CD14-positive monocyte (primary cell): ENCODE data around the gene RNF213. TPM values are rescaled to one million over a fixed set of nuclear protein-coding genes. Genes with fewer than 3 reads are reported as not detected.

Experiments
- DNase-seq, 3 donors: peaks; one replicate each; pipeline ENCODE4 v3.0.0-alpha.2; 2011 to 2022
- H2AFZ ChIP-seq: 2 replicates; pipeline ENCODE4 v1.6.0; 2012; ENCODE audit warnings: mild to moderate bottlenecking, low read depth, low read length, inconsistent platforms; ENCODE audit not compliant: insufficient read depth, poor library complexity, severe bottlenecking
- H3K27ac ChIP-seq, 2 donors: 1 replicate in 1 of 2; 2 replicates in 1 of 2; pipeline ENCODE4 v1.5.1; 2012 to 2013; ENCODE audit warnings: low read length in 2 of 2, control low read depth in 1 of 2, inconsistent platforms in 1 of 2, low read depth in 1 of 2, mild to moderate bottlenecking in 1 of 2
- H3K27me3 ChIP-seq, 2 donors: one replicate each; pipeline versions ENCODE4 v1.6.0 to v1.6.1; 2011 to 2013; ENCODE audit warnings: low read length in 2 of 2; ENCODE audit not compliant: control insufficient read depth in 2 of 2, insufficient read depth in 2 of 2
- H3K36me3 ChIP-seq, 2 donors: replicated peaks in 1 of 2; 1 replicate in 1 of 2; 2 replicates in 1 of 2; pipeline versions ENCODE4 v1.5.1 to v1.6.1; 2012 to 2013; ENCODE audit warnings: low read length in 2 of 2, control low read depth in 1 of 2, inconsistent platforms in 1 of 2, mild to moderate bottlenecking in 1 of 2; ENCODE audit not compliant: insufficient read depth in 2 of 2, control insufficient read depth in 1 of 2
- H3K4me1 ChIP-seq, 2 donors: 1 replicate in 1 of 2; 2 replicates in 1 of 2; pipeline versions ENCODE4 v1.5.1 to v1.6.1; 2012 to 2013; ENCODE audit warnings: low read length in 2 of 2, control low read depth in 1 of 2, inconsistent platforms in 1 of 2, mild to moderate bottlenecking in 1 of 2, moderate library complexity in 1 of 2; ENCODE audit not compliant: insufficient read depth in 2 of 2, control insufficient read depth in 1 of 2
- H3K4me2 ChIP-seq: replicated peaks from 2 replicates; pipeline ENCODE3; 2012; ENCODE audit warnings: low read length, moderate library complexity, mild to moderate bottlenecking; ENCODE audit not compliant: poor library complexity, severe bottlenecking; ENCODE audit errors: extremely low read depth
- H3K4me3 ChIP-seq, 3 experiments: fragments of 200-600 bp in 1 of 3; sonication (generic) in 1 of 3; replicated peaks in 1 of 3; 1 replicate in 2 of 3; 2 replicates in 1 of 3; pipeline ENCODE4 v1.5.1; 2011 to 2013; ENCODE audit warnings: low read length in 3 of 3, mild to moderate bottlenecking in 3 of 3, control low read depth in 2 of 3, low read depth in 2 of 3, inconsistent platforms in 1 of 3, moderate library complexity in 1 of 3
- H3K79me2 ChIP-seq: 2 replicates; pipeline ENCODE4 v1.6.0; 2012; ENCODE audit warnings: mild to moderate bottlenecking, control low read depth, inconsistent platforms, low read length, moderate library complexity; ENCODE audit not compliant: insufficient read depth
- H3K9ac ChIP-seq: 2 replicates; pipeline ENCODE4 v1.6.0; 2017; ENCODE audit warnings: low read length, mild to moderate bottlenecking; ENCODE audit not compliant: insufficient read depth, poor library complexity, severe bottlenecking
- H3K9me3 ChIP-seq, 2 donors: replicated peaks in 1 of 2; 1 replicate in 1 of 2; 2 replicates in 1 of 2; pipeline versions ENCODE4 v1.5.1 to v1.6.1; 2012 to 2013; ENCODE audit warnings: low read length in 2 of 2, control low read depth in 1 of 2; ENCODE audit not compliant: control insufficient read depth in 1 of 2, insufficient read depth in 1 of 2
- H4K20me1 ChIP-seq: 2 replicates; pipeline ENCODE4 v1.6.0; 2012; ENCODE audit warnings: mild to moderate bottlenecking, low read length, control low read depth, moderate library complexity; ENCODE audit not compliant: insufficient read depth
- H3K27ac Mint-ChIP-seq, 7 donors: one replicate each; pipeline ENCODE4 v1.8.0; 2020; ENCODE audit warnings: mild to moderate bottlenecking in 7 of 7, mixed read lengths in 7 of 7, moderate library complexity in 6 of 7, inconsistent platforms in 2 of 7
- H3K27me3 Mint-ChIP-seq, 3 donors: one replicate each; pipeline ENCODE4 v1.8.0; 2021 to 2022; ENCODE audit warnings: low read depth in 3 of 3, mild to moderate bottlenecking in 3 of 3, mixed read lengths in 3 of 3, moderate library complexity in 3 of 3, inconsistent platforms in 1 of 3
- H3K36me3 Mint-ChIP-seq, 2 donors: one replicate each; pipeline ENCODE4 v1.8.0; 2020; ENCODE audit warnings: mixed read lengths in 2 of 2, inconsistent platforms in 1 of 2, mild to moderate bottlenecking in 1 of 2
- H3K4me1 Mint-ChIP-seq: one replicate; pipeline ENCODE4 v1.8.0; 2020; ENCODE audit warnings: mild to moderate bottlenecking, mixed read lengths
- H3K4me3 Mint-ChIP-seq, 2 donors: one replicate each; pipeline ENCODE4 v1.8.0; 2020; ENCODE audit warnings: mild to moderate bottlenecking in 2 of 2, mixed read lengths in 2 of 2, moderate library complexity in 1 of 2
- H3K9me3 Mint-ChIP-seq, 7 donors: one replicate each; pipeline ENCODE4 v1.8.0; 2020 to 2022; ENCODE audit warnings: mixed read lengths in 7 of 7, mild to moderate bottlenecking in 6 of 7, moderate library complexity in 6 of 7, inconsistent platforms in 2 of 7
- WGBS: methylation state at CpG from one replicate; pipeline ENCODE4 v1.1.5; 2013; ENCODE audit warnings: missing lambda C conversion rate; ENCODE audit not compliant: insufficient coverage; 5-methylcytosine and 5-hydroxymethylcytosine counted together
- intact Hi-C, 2 donors: fragments of 100-400 bp; cut with micrococcal nuclease; formaldehyde crosslinking; loops; one replicate each; pipeline versions ENCODE4 v1.15.0 to v1.15.1; 2023
- polyA plus RNA-seq, 3 donors: library from polyadenylated mRNA; depleted of rRNA in 1 of 3; unstranded in 2 of 3; stranded (reverse) in 1 of 3; fragments of 300-500 nt in 2 of 3; fragments of >200 nt in 1 of 3; fragmentation: Illumina TruSeq in 2 of 3; gene quantifications; 1 replicate in 2 of 3; 2 replicates in 1 of 3; pipeline ENCODE4 v1.2.3, GENCODE V29; 2012 to 2021
- TF ChIP-seq, protein P1 (sequence below): fragments of 200-600 bp; IDR thresholded peaks from one replicate; pipeline ENCODE4 v1.8.0; 2022; ENCODE audit warnings: antibody characterized with exemption, mild to moderate bottlenecking

The RNF213 gene
- polyA plus RNA-seq, 3 donors: 10.3 to 196 (median 18.1) TPM

DNA sequence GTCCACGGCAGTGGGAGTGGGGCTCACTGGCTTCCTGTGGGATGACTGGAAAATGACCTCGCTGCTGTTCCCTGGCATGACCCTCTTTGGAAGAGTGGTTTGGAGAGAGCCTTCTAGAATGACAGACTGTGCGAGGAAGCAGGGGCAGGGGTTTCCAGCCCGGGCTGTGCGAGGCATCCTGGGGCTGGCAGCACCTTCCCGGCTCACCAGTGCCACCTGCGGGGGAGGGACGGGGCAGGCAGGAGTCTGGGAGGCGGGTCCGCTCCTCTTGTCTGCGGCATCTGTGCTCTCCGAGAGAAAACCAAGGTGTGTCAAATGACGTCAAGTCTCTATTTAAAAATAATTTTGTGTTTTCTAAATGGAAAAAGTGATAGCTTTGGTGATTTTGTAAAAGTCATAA, 7.8 kb upstream of the RNF213 start:
- H3K4me1 ChIP-seq: peaks cover 21 to 22% of the 10 kb centered on the region in 2 donors
- no peak overlapping the region for H2AFZ ChIP-seq
- H4K20me1 ChIP-seq: peaks cover 6% of the 10 kb centered on the region
- H3K36me3 ChIP-seq: no peaks in the 10 kb centered on the region
- Mint-ChIP-seq H3K4me3 (no peak overlapping the region), H3K36me3 (peaks cover 0 to 4% of the 10 kb centered on the region in 2 donors), H3K9me3 (peaks cover 0 to 2% (median 0%) of the 10 kb centered on the region in 7 donors), H3K27ac (no peak overlapping the region), H3K4me1 (peaks cover 27% of the 10 kb centered on the region), H3K27me3 (peaks cover 0 to 15% (median 5%) of the 10 kb centered on the region in 3 donors)
- no peak overlapping the region for H3K4me3 ChIP-seq
- 26% methylated on average over 8 of the region's 13 CpGs for WGBS
- H3K79me2 ChIP-seq: no peaks in the 10 kb centered on the region
- TF ChIP-seq, protein P1, sequence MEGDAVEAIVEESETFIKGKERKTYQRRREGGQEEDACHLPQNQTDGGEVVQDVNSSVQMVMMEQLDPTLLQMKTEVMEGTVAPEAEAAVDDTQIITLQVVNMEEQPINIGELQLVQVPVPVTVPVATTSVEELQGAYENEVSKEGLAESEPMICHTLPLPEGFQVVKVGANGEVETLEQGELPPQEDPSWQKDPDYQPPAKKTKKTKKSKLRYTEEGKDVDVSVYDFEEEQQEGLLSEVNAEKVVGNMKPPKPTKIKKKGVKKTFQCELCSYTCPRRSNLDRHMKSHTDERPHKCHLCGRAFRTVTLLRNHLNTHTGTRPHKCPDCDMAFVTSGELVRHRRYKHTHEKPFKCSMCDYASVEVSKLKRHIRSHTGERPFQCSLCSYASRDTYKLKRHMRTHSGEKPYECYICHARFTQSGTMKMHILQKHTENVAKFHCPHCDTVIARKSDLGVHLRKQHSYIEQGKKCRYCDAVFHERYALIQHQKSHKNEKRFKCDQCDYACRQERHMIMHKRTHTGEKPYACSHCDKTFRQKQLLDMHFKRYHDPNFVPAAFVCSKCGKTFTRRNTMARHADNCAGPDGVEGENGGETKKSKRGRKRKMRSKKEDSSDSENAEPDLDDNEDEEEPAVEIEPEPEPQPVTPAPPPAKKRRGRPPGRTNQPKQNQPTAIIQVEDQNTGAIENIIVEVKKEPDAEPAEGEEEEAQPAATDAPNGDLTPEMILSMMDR: peak; percentile 73
- H3K27me3 ChIP-seq: no peaks in the 10 kb centered on the region
- intact Hi-C loops: loop anchor here (1.0 to 5.0 kb wide), 4 partner anchors 36 to 61 kb away; no protein-coding TSS in a partner anchor
- no peak overlapping the region for H3K4me2 ChIP-seq
- no peaks in the 10 kb centered on the region for H3K9me3 ChIP-seq
- peak; percentile 43 to 59 (median 58) for DNase-seq
- H3K27ac ChIP-seq: no peak overlapping the region
- no peak overlapping the region for H3K9ac ChIP-seq

DNA sequence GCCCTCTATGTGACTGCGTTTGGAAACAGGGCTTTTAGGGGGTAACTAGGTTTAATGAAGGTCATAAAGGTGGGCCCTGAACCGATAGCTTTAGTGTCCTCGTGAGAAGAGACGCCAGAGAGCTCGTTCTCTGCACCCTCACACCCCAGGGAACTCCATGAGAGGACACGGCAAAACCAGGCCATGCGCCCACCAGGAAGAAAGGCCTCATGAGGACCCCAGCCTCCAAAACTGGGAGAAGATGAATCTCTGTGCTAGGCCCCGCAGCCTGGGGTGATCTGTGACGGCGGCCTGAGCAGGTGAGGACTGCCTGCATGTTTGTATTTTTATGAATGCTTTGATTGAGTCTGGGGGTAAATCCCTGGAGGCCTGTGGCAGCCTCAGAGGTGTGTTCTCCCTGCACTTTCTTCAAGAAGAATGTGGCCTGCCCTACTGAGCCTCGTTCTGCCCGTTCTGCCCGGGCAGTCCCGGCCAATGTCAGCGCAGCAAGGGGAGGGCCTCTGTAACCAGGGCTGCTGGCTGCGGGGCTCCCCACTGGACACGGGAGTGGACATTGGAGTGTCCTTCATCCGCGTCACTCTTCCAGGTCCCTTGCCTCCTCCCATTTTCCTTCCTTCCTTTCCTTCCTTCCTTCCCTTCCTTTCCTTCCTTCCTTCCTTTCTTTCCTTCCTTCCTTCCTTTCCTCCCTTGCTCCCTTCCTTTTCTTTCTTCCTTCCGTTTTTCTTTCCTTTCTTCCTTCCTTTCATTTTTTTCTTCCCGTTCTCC, 6.8 kb upstream of the RNF213 start:
- Histone ChIP-seq H3K4me3 (peak overlapping the region in 1 of 3 experiments; percentile 65), H3K27me3 (no peaks in the 10 kb centered on the region), H3K79me2 (no peaks in the 10 kb centered on the region), H3K4me1 (peaks cover 21 to 22% of the 10 kb centered on the region in 2 donors), H3K4me2 (peak overlapping the region; percentile 74), H3K36me3 (no peaks in the 10 kb centered on the region), H3K9me3 (no peaks in the 10 kb centered on the region), H2AFZ (no peak overlapping the region), H4K20me1 (peaks cover 6% of the 10 kb centered on the region), H3K9ac (no peak overlapping the region), H3K27ac (peak overlapping the region; percentile 65 to 81)
- 84% methylated on average over 21 of the region's 21 CpGs for WGBS
- intact Hi-C loops: loop anchor here (1.0 to 5.0 kb wide), 4 partner anchors 37 to 62 kb away; no protein-coding TSS in a partner anchor
- Mint-ChIP-seq H3K4me1 (peaks cover 32% of the 10 kb centered on the region), H3K27ac (peak overlapping the region; percentile 84 to 94 (median 90)), H3K4me3 (no peak overlapping the region), H3K27me3 (peaks cover 4 to 19% (median 9%) of the 10 kb centered on the region in 3 donors), H3K36me3 (peaks cover 0 to 4% of the 10 kb centered on the region in 2 donors), H3K9me3 (no peaks in the 10 kb centered on the region)
- no peak for DNase-seq
- TF ChIP-seq, protein P1: no peak
